Spleen (tissue), 7 donors: ENCODE measurements around the gene CNST.

Source experiments
- POLR2AphosphoS5 ChIP-seq, 3 donors: sonication (generic); formaldehyde crosslinking; IDR thresholded peaks; one replicate each; pipeline ENCODE4 v1.5.1; 2017; ENCODE audit warnings: antibody characterized with exemption in 3 of 3
- TF ChIP-seq, protein P1 (sequence below), 11 experiments: fragments of 200-600 bp in 7 of 11; fragments of 450-650 bp in 4 of 11; sonication (generic) in 4 of 11; IDR thresholded peaks in 8 of 11; conservative IDR thresholded peaks in 3 of 11; 1 replicate in 7 of 11; 2 replicates in 4 of 11; pipeline versions ENCODE4 v1.4.0 to v1.8.0; 2016 to 2021; ENCODE audit warnings: antibody characterized with exemption in 11 of 11, inconsistent platforms in 4 of 11, mild to moderate bottlenecking in 1 of 11
- donor health status: DM: no; HTN: no; CAD: no; lungs with moderate emphysema.
- donor health status: DM: no; HTN: no; CAD: no.
- donor health status: DM: no; HTN: no; CAD: no.

DNA sequence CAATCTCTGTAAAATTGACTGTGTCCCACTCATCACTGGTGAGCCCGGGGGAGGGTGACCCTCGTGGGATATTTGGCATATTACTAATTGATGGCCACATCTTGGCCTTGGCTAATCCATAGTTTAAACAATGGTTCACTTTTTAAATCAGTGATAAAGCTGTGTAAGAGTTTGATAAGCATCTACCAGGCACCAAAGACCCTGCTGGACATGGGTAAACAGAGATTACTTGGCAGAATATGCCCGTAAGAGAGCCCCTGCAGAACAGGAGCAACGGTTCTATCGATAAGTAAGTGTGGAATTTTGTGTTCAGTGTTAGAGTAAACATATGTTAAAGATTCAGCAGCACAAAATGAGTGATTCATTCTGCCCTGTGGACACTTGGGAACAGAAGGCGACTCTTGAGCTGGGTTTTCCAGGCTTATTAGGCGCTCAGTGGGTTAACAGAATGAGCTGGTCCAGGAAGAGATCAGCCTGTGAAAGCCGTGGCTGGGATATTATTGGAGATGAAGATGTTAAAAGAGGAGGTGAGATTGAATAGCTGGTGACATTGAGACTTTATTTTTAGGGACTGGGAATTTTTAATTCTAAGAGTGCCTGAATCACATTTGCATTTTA lies 55.9 kb downstream of the CNST start:
- TF ChIP-seq, protein P1, sequence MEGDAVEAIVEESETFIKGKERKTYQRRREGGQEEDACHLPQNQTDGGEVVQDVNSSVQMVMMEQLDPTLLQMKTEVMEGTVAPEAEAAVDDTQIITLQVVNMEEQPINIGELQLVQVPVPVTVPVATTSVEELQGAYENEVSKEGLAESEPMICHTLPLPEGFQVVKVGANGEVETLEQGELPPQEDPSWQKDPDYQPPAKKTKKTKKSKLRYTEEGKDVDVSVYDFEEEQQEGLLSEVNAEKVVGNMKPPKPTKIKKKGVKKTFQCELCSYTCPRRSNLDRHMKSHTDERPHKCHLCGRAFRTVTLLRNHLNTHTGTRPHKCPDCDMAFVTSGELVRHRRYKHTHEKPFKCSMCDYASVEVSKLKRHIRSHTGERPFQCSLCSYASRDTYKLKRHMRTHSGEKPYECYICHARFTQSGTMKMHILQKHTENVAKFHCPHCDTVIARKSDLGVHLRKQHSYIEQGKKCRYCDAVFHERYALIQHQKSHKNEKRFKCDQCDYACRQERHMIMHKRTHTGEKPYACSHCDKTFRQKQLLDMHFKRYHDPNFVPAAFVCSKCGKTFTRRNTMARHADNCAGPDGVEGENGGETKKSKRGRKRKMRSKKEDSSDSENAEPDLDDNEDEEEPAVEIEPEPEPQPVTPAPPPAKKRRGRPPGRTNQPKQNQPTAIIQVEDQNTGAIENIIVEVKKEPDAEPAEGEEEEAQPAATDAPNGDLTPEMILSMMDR (IDR thresholded peaks at IDR 0.05 in 8 of 11, conservative IDR thresholded peaks at IDR 0.05 in 3 of 11): no peak
- TF ChIP-seq POLR2AphosphoS5 (IDR thresholded peaks at IDR 0.05): no peak
